Fibroblast of villous mesenchyme (primary cell): ENCODE data around the gene BUD13. TPM values are rescaled to one million over a fixed set of nuclear protein-coding genes. Genes with fewer than 3 reads are reported as not detected.
A peak's percentile ranks its signal among the peaks of the same experiment; 100 is the strongest.

ENCODE experiments used
- DNase-seq: peaks from one replicate; pipeline ENCODE4 v3.0.0-alpha.2; 2010; ENCODE audit warnings: low read depth
- H3K4me3 ChIP-seq: 2 replicates; pipeline ENCODE4 v1.5.1; 2011; ENCODE audit warnings: low read depth, mild to moderate bottlenecking, low read length
- CTCF ChIP-seq: IDR thresholded peaks from 2 replicates; pipeline ENCODE4 v1.5.1; 2012; ENCODE audit warnings: low read depth, mild to moderate bottlenecking, low read length; ENCODE audit not compliant: insufficient read depth
- total RNA-seq: library from RNA; depleted of rRNA; stranded (reverse); fragments of >200 nt; gene quantifications from 2 replicates; pipeline ENCODE4 v1.2.3, GENCODE V29; 2012

Gene BUD13
- total RNA-seq, 1 donor = 16.8 TPM

GRCh38 chr11:116778556-116778955 lies 5.8 kb upstream of the BUD13 start:
- DNase-seq = peak; percentile 64
- H3K4me3 ChIP-seq = no peak overlapping the region
- no peak for TF ChIP-seq CTCF

- DNase-seq = peak; percentile 20
- H3K4me3 ChIP-seq = no peak overlapping the region
- no peak for TF ChIP-seq CTCF
These were observed 4.3 kb upstream of the BUD13 start for GRCh38 chr11:116777056-116777455.

- no peak for TF ChIP-seq CTCF
- no peak for DNase-seq
- H3K4me3 ChIP-seq = no peak overlapping the region
These were observed 3.8 kb upstream of the BUD13 start for GRCh38 chr11:116776522-116776984.

DNA sequence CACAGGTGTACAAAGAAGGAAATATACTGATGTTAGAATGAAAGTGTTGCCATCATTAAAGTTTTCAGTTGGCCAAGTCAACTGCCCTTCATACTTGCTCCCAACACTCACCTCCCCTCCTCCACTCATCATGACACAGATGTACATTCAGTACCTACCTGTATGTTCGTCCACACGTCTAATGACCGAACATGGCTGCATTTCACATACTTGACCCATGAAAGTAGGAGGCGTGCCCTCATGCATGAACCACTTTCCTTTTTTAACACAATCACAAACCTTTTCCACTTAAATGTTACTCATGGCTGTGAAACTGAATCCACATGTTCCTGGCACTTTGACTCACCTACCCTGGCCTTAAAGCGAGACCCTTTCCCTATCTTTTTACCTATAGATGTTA lies 3.2 kb upstream of the BUD13 start:
- H3K4me3 ChIP-seq = no peak overlapping the region
- no peak for DNase-seq
- no peak for TF ChIP-seq CTCF

- H3K4me3 ChIP-seq = no peak overlapping the region
- DNase-seq = no peak
- no peak for TF ChIP-seq CTCF
These were observed 1.9 kb upstream of the BUD13 start for GRCh38 chr11:116774661-116775060.

DNA sequence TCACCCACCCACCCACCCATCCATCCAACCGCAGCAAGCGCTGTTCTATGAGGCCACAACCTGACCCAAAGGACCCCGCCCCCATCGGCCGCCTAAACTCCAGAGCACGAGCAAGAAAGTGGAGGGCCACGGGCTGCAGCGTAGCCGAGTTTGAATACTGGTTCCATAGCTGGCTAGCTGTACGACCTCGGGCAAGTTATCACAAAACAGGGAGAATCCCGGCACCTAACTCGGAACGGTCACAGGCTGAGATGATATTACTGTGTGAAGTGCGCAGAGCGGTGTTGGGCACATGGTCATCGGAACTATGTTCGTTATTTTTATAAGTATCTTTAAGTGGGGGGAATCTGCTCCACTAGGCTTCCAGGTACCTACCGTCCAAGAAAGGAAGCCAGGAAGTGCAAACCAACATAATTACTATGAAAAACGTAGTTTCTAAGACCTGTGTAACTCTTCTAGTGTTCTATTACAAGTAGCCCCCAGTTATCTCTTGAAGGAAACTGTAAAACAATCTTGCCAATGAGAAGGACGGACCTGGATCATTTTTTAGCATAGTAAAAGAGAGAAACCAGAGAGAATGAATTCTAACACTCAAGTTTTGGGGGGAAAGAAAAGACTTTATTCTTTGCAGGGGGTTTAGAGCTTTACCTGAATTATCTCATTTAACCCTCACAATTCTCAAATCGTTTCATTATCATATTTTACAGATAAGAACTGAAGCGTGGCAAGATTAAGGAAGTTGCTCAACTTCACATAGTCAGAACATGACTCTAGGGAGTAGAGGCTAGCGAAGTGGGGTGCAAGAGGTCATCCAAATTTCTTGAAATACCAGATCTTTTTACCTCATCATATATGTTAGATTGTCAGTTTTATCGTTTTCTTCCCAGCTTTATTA lies 663 bp upstream of the BUD13 start:
- H3K4me3 ChIP-seq = peak overlapping the region; percentile 78
- TF ChIP-seq CTCF = no peak
- peak; percentile 40 for DNase-seq

DNA sequence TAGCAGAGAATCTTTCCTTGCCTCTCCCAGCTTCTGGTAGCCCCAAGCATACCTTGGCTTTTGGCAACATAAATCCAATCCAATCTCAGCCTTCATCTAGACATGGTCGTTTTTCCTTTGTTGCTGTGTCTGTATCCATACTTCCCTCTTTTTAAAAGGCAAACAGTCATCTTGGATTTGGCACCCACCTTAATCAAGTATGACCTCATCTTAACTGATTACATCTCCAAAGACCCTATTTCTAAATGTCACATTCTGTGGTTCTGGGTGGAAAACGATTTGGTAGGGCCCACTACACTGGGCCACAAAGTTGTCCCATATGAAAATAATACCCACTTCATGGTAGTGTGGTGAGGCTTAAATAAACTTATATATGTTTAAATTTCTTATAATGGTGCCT lies 852 bp downstream of the BUD13 start:
- TF ChIP-seq CTCF = no peak
- peak overlapping the region; percentile 78 for H3K4me3 ChIP-seq
- DNase-seq = no peak
